UCSD-AML1 (cell line): Measurements from ENCODE around the gene PDS5A.
"Not testable (repeated sequence)": the region's sequence is repeated elsewhere in the genome, so short reads cannot be mapped to it uniquely, and the experiment has no call there.

Experiments
- DNase-seq: peaks from one replicate; lab custom pipeline; 2025; ENCODE audit not compliant: unreplicated experiment; lab: John Stamatoyannopoulos, UW

Gene PDS5A

GRCh38 chr4:39840516-39840915 is 137.2 kb downstream of the PDS5A start:
- DNase-seq = not testable (repeated sequence)

DNA sequence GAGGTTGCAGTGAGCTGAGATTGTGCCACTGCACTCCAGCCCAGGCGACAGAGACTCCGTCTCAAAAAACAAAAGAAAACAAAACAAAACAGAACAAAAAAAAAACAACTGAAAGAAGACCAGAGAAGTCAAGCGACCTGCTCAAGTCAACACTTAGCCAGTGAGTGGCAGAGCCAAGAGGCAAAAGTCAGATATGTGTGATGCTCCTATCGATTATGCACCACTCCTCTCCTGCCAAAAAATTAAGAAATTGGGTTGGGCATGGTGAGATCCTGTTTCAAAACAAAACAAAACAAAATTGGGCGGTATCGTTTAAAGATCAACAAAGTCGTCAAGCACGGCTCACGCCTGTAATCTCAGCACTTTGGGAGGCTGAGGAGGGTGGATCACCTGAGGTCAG is 137.7 kb downstream of the PDS5A start:
- DNase-seq = no peak

DNA sequence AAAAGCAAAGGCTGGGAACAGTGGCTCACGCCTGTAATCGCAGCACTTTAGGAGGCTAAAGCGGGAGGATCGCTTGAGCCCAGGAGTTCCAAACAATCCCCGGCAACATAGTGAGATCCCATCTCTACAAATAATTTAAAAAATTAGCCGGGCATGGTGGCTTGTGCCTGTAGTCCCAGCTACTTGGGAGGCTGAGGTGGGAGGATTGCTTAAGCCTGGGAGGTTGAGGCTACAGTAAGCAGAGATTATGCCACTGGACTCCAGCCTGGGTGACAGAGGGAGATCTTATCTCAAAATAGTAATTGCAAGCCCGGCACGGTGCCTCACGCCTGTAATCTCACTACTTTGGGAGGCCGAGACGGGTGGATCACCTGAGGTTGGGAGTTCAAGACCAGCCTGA is 139.3 kb downstream of the PDS5A start:
- DNase-seq = not testable (repeated sequence)

DNA sequence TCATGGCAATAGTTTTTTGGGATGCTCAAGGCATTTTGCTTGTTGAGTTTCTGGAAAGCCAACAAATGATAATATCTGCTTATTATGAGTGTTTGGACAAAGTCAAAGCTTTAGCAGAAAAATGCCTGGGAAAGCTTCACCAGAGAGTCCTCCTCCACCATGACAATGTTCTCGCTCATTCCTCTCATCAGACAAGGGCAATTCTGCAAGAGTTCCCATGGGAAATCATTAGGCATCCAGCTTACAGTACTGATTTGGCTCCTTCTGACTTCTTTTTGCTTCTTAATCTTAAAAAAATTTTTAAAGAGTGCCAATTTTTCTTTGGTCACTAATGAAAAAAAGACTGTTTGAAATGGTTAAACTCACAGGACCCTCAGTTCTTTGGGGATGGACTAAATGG is 143.4 kb downstream of the PDS5A start:
- DNase-seq = no peak

- DNase-seq = no peak
Observed at GRCh38 chr4:39825741-39826231, 151.9 kb downstream of the PDS5A start.

GRCh38 chr4:39825090-39825489 is 152.6 kb downstream of the PDS5A start:
- DNase-seq = no peak

DNA sequence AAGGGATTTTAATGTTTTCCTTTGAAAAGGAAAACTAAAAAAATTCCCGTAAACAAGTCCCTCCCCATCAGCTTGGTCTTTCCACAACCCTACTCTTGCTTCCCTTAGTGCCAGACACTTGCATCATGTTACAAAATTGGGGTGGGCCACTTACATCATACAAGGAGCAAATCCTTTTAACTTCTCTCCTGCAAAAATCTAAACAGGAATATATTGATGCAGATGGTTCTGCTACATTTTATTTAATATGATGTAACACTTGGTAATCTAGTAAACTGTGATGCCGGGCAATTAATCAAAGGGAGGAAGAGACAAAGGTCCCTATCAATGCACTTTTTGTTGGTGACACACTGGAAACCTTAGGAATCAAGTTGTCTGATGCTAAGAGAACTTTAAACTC is 154.5 kb downstream of the PDS5A start:
- no peak for DNase-seq

DNA sequence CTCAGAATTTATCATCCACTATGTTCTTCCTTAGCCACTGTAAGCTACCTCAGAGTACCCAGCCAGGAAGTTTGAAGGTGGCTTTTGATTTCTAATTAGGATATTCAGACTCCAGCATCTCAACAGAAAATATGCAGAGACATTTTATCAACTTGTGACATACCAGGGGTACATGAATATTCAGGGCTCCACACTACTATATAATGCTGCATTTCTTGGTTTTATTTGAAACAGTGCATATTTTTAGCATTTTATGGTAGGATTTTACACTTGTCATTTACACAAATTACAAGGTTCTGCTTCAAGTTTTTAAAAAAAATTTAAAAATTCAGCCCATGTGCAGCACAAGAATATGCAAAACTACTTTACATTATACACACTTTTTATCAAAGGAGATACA is 155.0 kb downstream of the PDS5A start:
- DNase-seq = no peak

- no peak for DNase-seq
Observed at GRCh38 chr4:39821951-39822350, 155.8 kb downstream of the PDS5A start.

GRCh38 chr4:39820186-39820585 is 157.5 kb downstream of the PDS5A start:
- no peak for DNase-seq

DNA sequence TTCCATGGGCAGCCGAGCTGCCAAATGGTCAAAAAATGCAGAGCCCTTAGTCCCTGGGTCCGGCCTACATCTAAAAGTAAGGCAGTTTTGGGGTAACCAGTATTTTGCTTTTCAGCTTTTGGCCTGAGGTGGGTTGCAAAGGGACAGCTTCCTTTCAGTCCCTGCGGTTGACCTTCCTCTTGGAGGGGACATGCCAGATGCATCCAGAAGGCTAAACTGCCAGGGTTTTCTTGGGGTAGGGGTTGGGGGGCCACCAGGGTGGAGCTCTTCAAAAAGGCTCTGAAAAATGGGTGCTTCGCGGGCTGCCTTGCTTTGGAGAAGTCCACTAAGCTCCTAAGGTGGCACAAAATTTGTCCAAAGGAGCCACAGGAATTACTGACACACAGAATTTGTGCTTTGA is 159.1 kb downstream of the PDS5A start:
- DNase-seq = no peak

DNA sequence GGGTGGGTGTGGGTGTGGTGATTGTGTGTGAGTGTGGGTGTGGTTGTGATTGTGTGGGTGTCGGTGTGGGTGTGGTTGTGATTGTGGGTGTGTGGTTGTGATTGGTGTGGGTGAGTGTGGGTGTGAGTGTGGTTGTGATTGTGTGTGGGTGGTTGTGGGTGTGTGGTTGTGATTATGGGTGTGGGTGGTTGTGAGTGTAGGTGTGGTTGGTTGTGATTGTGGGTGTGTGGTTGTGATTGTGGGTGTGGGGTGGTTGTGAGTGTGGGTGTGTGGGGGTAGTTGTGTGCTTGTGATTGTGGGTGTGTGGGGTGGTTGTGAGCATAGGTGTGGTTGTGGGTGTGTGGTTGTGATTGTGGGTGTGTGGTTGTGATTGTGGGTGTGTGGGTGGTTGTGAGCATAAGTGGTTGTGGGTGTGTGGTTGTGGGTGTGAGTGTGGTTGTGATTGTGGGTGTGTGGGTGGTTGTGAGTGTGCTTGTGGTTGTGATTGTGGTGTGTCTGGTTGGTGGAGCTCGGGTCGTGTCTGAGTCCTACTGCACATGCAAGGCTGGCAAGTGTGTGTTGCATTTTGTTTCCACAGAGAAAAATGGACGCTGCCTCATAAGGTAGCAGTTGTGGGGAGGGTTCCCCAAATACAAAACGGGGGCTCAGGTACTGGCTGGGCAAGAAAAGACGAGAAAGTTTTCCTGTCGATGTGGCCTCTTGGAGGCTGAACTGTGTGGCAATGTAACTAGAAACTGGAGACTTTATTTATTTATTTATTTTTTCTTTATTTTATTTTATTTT is 163.1 kb downstream of the PDS5A start:
- DNase-seq = no peak

GRCh38 chr4:39813761-39814160 is 163.9 kb downstream of the PDS5A start:
- DNase-seq = not testable (repeated sequence)

GRCh38 chr4:39813033-39813432 is 164.7 kb downstream of the PDS5A start:
- DNase-seq = not testable (repeated sequence)

GRCh38 chr4:39812500-39812899 is 165.2 kb downstream of the PDS5A start:
- DNase-seq = no peak

DNA sequence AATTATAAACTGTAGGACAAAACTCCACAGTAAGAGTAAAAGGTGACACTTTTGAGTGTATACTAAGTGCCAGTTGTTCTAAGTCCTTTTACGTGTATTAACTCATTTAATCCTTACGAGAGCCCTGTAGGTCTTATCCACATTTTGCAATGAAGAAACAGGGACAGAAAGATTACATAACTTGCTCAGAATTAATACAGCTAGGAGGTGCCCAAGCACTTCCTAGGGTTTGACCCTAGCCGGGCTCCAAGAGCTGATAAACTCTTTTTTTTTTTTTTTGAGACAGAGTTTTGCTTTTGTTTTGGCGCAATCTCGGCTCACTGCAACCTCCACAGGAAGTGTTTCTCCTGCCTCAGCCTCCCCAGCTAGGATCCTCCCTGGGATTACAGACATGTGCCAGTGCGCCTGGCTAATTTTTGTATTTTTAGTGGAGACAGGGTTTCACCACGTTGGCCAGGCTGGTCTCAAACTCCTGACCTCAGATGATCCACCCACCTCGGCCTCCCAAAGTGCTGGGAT is 169.4 kb downstream of the PDS5A start:
- no peak for DNase-seq

DNA sequence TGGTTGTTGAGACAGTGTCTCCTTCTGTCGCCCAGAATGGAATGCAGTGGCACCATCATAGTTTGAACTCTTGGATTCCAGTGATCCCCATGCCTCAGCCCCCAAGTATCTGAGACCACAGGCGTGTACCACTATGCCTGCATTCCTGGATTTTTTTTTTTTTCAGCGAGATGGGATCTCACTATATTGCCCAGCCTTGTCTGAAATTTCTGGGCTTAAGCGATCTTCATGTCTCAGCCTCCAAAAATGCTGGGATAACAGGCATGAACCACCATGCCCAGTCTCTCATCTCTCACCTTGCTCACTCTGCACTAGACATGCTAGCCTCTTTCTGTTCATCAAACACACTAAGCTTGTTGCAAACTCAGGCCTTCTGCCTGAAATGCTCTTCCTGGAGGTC is 175.7 kb downstream of the PDS5A start:
- DNase-seq = no peak

DNA sequence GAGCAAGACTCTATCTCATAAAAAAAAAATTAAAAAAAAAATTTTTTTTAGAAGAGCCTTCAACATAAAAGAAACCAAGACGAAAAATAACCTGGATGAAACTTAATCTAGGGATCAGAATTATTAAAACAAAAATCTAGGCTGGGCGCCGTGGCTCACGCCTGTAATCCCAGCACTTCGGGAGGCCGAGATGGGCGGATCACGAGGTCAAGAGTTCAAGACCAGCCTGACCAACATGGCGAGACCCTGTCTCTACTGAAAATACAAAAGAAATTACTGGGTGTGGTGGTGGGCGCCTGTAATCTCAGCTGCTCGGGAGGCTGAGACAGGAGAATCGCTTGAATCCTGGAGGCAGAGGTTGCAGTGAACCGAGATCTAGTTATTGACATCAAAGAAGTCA is 184.7 kb downstream of the PDS5A start:
- not testable (repeated sequence) for DNase-seq

DNA sequence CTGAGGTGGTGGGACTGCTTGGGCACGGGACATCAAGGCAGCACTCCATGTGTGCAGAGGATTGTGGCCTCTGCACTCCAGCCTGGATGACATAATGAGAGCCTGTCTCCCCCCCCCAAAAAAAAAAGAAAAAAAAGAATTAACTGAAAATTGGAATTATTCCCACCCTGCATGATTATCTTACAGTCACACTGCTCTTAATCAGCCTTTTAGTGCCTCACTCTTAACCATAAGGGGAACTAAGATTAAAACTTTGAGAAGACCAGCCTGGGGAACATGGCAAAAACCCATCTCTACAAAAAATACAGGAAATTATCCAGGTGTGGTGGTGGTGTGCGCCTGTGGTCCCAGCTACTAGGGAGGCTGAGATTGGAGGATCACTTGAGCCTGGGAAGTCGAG is 185.2 kb downstream of the PDS5A start:
- DNase-seq = no peak

GRCh38 chr4:39792128-39792527 is 185.6 kb downstream of the PDS5A start:
- no peak for DNase-seq

- no peak for DNase-seq
Observed at GRCh38 chr4:39786838-39787237, 190.9 kb downstream of the PDS5A start.

DNA sequence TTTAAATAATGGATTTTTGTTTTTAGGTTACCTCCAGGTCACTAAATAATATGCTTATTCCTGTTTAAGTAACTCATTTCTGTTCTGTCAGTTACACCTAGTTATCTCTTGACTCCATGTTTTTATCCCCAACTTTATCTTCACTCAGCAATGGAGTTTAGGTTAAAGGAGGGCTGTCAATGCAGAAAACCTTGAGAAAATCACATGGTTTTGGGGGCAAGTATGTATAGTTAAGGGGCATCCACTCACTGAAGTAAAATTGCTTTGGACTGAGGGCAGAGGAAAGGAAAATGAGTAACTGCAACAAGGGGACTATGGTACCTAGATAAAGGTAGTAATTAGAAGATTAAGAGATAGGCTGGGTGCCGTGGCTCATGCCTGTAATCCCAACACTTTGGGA is 192.6 kb downstream of the PDS5A start:
- no peak for DNase-seq

DNA sequence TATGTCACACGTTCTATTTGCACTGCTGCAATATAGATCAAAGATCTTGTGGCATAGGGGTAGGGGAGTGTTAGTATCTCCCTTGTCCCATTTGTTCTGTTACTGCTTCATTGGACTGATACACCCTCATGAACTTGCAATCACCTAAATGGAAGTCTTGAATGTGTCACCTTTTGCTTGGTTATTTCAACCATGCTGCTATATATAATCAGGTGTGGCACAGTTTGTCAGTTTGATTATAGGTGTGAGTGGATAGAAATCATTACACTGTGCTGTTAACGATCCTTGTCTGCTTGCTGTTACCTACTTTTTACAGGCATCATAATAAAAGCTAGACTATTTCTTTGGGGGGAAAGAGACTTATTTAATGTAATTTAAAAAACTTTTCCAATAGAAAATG is 195.7 kb downstream of the PDS5A start:
- not testable (repeated sequence) for DNase-seq
